Colonic mucosa (tissue), 4 donors: Measurements from ENCODE around the gene OST4. TPM values are rescaled to one million over a fixed set of nuclear protein-coding genes. Genes with fewer than 3 reads are reported as not detected.

Experiments used
- DNase-seq: peaks from one replicate; pipeline ENCODE4 v3.0.0-alpha.2; 2020
- H3K27ac ChIP-seq: fragments of 200-600 bp; one replicate; pipeline ENCODE4 v1.8.0; 2021
- H3K27me3 ChIP-seq: fragments of 200-600 bp; one replicate; pipeline ENCODE4 v1.8.0; 2021
- H3K36me3 ChIP-seq: fragments of 200-600 bp; one replicate; pipeline ENCODE4 v1.8.0; 2021
- H3K4me1 ChIP-seq: fragments of 200-600 bp; one replicate; pipeline ENCODE4 v1.8.0; 2021; ENCODE audit warnings: mild to moderate bottlenecking
- H3K4me3 ChIP-seq: fragments of 200-600 bp; one replicate; pipeline ENCODE4 v1.8.0; 2021
- H3K9ac ChIP-seq, 2 donors: one replicate each; pipeline ENCODE4 v1.7.0; 2013; ENCODE audit warnings: control low read depth in 2 of 2, low read depth in 2 of 2, low read length in 2 of 2
- H3K9me3 ChIP-seq: fragments of 200-600 bp; one replicate; pipeline ENCODE4 v1.8.0; 2021
- CTCF ChIP-seq: fragments of 200-600 bp; IDR thresholded peaks from one replicate; pipeline ENCODE4 v1.8.0; 2022; ENCODE audit warnings: antibody characterized with exemption, mild to moderate bottlenecking
- intact Hi-C: fragments of 100-400 bp; cut with DNase I; formaldehyde crosslinking; loops from one replicate; pipeline ENCODE4 v1.14.1; 2022
- total RNA-seq, 2 donors: library from RNA; stranded (reverse); fragmentation: NEBNext Ultra II Directional in 1 of 2; extraction: Animal tissue kit (Norgen Biotek cat#: 25700) in 1 of 2; gene quantifications; one replicate each; pipeline ENCODE4 v1.2.1, GENCODE V29; 2021
- donor health status: healthy.
- donor health status: DM: no; HTN: no; CAD: no.
- donor health status: DM: no; HTN: no; CAD: no.

OST4 gene
- total RNA-seq, 2 donors from 2014 or later = 272 to 331 TPM

- H3K27me3 ChIP-seq = no peaks in the 10 kb centered on the region
- H3K36me3 ChIP-seq = no peaks in the 10 kb centered on the region
- no peak for DNase-seq
- H3K9me3 ChIP-seq = no peaks in the 10 kb centered on the region
- intact Hi-C loops = no loop called here
- TF ChIP-seq CTCF = no peak
- H3K9ac ChIP-seq = no peak overlapping the region
- H3K4me3 ChIP-seq = no peak overlapping the region
- no peak overlapping the region for H3K27ac ChIP-seq
- no peaks in the 10 kb centered on the region for H3K4me1 ChIP-seq
Observed at GRCh38 chr2:27109083-27109482, 37.6 kb upstream of the OST4 start.

GRCh38 chr2:27108221-27108620 lies 36.8 kb upstream of the OST4 start:
- intact Hi-C loops = no loop called here
- Histone ChIP-seq H3K36me3 (no peaks in the 10 kb centered on the region), H3K27me3 (no peaks in the 10 kb centered on the region), H3K9ac (no peak overlapping the region), H3K4me3 (no peak overlapping the region), H3K9me3 (no peaks in the 10 kb centered on the region), H3K27ac (no peak overlapping the region), H3K4me1 (no peaks in the 10 kb centered on the region)
- TF ChIP-seq CTCF = no peak
- DNase-seq = no peak

GRCh38 chr2:27105981-27106380 lies 34.5 kb upstream of the OST4 start:
- no peaks in the 10 kb centered on the region for H3K27me3 ChIP-seq
- intact Hi-C loops = no loop called here
- no peak overlapping the region for H3K4me3 ChIP-seq
- H3K27ac ChIP-seq = no peak overlapping the region
- no peak for DNase-seq
- H3K4me1 ChIP-seq = no peaks in the 10 kb centered on the region
- H3K36me3 ChIP-seq = no peaks in the 10 kb centered on the region
- no peak for TF ChIP-seq CTCF
- no peak overlapping the region for H3K9ac ChIP-seq
- no peaks in the 10 kb centered on the region for H3K9me3 ChIP-seq

GRCh38 chr2:27102329-27102728 lies 30.9 kb upstream of the OST4 start:
- H3K9ac ChIP-seq = no peak overlapping the region
- TF ChIP-seq CTCF = no peak
- intact Hi-C loops = no loop called here
- no peak overlapping the region for H3K4me3 ChIP-seq
- no peaks in the 10 kb centered on the region for H3K9me3 ChIP-seq
- no peaks in the 10 kb centered on the region for H3K4me1 ChIP-seq
- no peaks in the 10 kb centered on the region for H3K36me3 ChIP-seq
- no peak for DNase-seq
- H3K27ac ChIP-seq = no peak overlapping the region
- no peaks in the 10 kb centered on the region for H3K27me3 ChIP-seq

GRCh38 chr2:27100036-27100435 lies 28.6 kb upstream of the OST4 start:
- no peak for TF ChIP-seq CTCF
- H3K4me1 ChIP-seq = no peaks in the 10 kb centered on the region
- no peak overlapping the region for H3K4me3 ChIP-seq
- no peaks in the 10 kb centered on the region for H3K9me3 ChIP-seq
- H3K27ac ChIP-seq = no peak overlapping the region
- H3K9ac ChIP-seq = no peak overlapping the region
- intact Hi-C loops = no loop called here
- no peak for DNase-seq
- H3K27me3 ChIP-seq = no peaks in the 10 kb centered on the region
- H3K36me3 ChIP-seq = no peaks in the 10 kb centered on the region
